HG03457 (cell line): ENCODE measurements around the gene PLGRKT.
"Not testable (repeated sequence)": the region's sequence is repeated elsewhere in the genome, so short reads cannot be mapped to it uniquely, and the experiment has no call there.

Source experiments
- ATAC-seq: cut with Tn5 transposase; IDR thresholded peaks from one replicate; pipeline ENCODE4 v1.9.1; 2021; ENCODE audit warnings: moderate number of reproducible peaks; ENCODE audit not compliant: unreplicated experiment

The PLGRKT gene

GRCh38 chr9:5388026-5388819 lies 49.5 kb downstream of the PLGRKT start:
- no peak for ATAC-seq

- no peak for ATAC-seq
Measured at GRCh38 chr9:5384436-5384835, 53.3 kb downstream of the PLGRKT start.

DNA sequence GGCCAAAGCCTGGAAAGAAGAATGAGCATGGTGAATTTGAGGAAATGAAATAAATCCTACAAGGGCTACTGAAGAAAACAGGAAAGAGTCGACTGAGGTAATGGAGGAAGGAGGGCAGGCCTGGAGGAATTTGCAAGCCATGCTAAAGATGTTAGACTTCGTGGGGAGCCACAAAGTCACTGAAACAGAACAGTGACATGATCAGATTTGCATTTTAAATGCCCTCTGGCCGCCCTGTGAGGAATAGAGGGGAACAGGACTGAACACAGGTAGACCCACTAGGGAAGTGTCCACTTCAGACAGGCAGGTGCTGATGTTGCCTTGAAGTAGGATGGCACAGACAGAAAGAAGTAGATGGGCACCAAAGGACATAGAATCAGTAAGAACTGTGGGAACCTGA lies 55.2 kb downstream of the PLGRKT start:
- no peak for ATAC-seq

DNA sequence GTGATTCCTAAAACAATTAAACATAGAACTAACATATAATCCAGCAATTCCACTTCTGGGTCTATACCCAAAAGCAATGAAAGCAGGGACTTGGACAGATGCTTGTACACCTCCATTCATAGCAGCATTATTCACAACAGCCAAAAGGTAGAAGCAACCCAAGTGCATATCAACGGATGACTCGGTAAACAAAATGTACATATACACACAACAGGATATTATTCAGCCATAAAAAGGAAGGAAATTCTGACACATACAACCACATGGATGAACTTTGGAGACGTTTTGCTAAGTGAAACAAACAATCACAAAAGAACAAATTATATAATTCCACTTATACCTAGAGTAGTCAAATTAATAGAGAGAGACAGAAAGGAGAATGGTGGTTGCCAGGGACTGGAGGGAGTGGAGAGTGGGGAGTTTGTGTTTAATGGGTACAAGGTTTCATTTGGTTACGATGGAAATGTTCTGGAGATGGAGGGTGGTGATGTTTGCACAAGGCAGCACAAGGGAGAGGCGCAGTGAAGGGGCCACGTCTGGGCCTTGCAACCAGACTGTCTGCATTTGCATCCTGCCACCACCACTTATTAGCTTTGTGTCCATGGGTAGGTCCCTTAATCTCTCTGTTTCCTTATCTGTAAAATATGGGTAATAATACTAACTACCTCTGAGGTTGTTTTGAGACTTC lies 61.8 kb downstream of the PLGRKT start:
- ATAC-seq: no peak

DNA sequence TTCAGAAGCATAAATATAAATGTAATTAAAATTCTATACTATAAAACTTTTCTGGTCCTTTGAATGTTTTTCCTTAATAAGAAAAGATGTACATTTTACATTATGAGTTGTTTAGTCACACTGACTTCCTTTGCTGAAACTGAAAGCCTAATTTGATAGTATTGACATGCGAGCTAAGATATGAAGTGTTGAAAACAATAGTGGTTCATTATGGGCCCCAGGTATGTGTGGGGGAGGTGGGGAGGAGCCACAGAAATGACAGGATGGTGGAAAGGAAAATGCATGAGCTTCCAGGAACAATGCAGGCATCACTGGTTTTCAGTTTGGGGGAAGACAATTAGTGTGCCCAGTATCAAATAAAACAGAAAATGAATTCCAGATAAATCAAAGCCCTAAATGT lies 62.6 kb downstream of the PLGRKT start:
- no peak for ATAC-seq

DNA sequence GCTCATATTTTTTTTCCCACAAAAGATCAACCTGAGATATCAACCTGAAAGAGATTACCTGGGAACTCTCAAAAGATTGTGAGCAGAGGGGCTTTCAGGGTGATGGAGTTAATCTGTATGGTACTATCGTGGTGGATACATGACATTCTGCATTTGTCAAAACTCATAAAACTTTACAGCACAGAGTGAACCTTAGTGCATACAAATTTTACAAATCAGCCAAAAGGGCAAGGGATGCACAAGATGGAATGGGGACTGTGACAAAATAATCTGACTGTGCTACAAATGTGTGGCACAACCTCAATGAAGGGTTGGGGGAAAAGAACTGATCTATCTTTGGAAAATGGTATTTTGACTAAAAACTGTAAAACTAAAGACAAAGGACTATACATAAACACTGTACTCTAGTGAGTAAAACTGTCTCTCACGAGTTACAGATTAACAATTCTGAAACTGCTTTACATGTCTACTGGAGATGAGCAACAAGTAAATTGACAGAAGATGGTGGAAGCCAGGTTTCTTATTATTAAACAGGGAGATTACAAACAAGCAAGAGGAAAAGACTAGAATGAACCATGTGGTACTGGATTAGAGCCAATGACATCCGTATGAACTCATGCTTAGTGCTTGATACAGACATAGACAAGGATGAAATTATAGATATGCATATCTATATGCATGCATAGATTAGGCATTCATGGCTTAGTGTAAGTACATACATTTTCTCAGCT lies 73.3 kb downstream of the PLGRKT start:
- peak; percentile 96 for ATAC-seq

GRCh38 chr9:5361326-5362010 lies 76.3 kb downstream of the PLGRKT start:
- ATAC-seq: no peak

- ATAC-seq: no peak
Measured at GRCh38 chr9:5360341-5360740, 77.4 kb downstream of the PLGRKT start.

GRCh38 chr9:5357431-5358105 lies 80.2 kb downstream of the PLGRKT start:
- ATAC-seq: no peak

DNA sequence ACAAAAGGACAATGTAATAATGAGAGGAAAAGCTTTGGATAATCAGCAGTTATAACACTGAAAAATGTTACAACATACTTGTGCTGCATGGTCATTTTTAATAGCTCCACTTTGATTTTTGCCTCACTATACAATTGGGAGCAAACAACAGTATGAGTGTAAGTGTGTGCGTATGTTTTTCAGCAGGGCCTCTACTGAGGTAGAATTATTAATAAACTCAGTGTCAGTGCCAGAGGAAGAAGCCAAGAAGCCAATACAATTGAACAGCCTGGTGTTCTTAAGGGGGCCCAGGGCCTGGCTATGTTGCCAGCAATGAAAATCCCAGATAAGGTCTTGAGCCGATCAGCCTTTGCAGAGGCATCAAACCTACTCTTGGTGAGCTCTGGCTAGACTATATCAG lies 81.9 kb downstream of the PLGRKT start:
- ATAC-seq: no peak

DNA sequence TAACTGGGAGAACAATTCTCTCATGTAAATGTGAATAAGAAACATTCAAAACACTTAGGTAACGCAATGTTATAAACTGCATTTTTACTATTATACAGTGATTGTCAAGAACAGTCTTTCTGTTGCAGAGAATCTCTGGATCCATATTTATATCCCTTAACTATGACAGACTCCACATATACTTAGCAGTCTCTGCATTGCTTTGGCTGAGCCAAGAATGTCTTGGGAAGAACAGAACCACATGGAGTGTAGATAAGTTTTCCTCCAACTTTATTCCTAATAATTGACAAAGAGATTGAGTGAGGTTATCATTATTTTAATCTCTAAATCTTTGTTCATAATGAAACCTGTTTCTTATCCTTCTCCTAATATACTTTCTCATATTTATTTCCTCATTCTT lies 82.5 kb downstream of the PLGRKT start:
- ATAC-seq: no peak

GRCh38 chr9:5354184-5354583 lies 83.5 kb downstream of the PLGRKT start:
- ATAC-seq: no peak

DNA sequence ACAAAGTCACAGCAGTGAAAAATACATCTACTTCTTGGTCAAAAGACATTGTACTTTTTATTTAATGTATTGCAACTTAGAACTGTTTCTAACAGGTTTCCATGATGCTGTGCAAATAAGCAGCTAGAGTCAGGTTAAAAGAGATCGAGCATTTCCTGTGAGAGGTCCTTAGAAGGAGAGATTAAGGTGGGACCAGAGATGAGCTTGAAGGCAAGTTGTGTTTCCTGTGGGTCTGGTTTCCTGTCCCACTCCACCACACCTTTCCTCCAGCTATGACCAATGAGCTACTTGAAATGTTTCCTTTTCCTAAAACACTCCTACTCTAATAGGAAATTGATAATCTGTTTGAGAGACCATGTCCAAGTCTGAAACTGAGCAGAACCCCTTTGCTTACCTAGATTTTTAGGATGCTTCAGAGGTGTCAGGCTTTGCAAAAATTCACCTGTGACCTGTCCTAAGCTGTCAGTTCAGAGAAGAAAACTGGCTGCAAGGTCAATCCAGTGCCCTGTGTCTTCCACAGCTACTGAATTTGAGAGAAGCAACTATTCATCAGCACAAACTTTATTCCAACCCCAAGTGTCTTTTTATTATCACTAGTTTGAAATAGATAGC lies 85.0 kb downstream of the PLGRKT start:
- ATAC-seq: no peak

DNA sequence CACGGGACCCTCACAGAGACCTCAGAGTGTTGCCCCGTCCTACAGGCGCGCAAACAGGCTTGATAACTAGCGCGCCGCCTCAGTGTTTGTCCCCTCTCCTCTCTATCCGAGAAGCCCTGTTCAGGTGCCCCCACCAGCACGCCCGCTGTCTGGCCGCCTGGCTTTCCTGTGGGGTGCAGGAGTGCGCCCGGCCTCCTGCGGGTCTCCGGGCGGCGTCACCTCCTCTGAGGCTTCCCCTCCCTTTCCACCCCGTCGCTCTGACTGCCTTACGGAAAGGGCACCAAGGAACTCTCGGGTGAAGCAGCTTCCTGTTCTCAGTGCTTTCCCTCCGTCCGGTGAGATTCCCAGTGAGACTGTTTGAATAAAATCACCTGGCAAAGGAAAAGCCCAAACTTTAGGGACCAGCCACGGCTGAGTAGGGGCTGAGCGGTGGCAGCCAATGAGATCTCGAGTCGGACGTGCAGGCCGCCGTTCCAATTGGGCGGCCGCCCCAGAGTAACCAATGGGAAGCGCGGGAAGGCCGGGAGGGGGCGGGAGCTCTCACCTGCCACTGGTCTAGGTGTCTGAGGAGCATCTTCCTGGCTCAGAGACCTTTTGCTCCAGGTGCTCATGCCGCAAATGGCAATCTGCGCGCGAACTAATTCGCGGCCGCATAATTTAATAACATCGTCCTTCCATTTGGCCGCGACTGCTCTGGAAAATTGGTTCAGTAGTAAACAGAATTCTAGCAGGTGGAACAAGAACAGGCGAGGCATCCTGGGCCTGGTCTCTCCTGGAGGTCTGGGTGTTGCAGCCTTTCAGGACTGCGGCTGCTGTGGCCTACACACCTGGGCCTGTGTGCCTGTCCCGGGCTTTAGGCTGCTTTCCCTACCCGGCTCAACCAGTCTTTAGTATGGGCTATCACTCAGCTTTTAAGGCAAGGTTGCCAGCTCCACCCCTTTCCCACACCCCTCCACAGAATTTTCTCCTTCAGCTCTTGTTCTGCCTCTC lies 98.4 kb downstream of the PLGRKT start, which contains the start of gene RLN1:
TSS of gene RLN1 (minus strand) at position 885 of the 990 bp plus-strand sequence. CDS start at position 755, 130 bp downstream.
- ATAC-seq: peak; percentile 96

GRCh38 chr9:5336688-5337087 lies 101.0 kb downstream of the PLGRKT start:
- ATAC-seq: no peak

- ATAC-seq: not testable (repeated sequence)
Measured at GRCh38 chr9:5331276-5331675, 106.4 kb downstream of the PLGRKT start.

DNA sequence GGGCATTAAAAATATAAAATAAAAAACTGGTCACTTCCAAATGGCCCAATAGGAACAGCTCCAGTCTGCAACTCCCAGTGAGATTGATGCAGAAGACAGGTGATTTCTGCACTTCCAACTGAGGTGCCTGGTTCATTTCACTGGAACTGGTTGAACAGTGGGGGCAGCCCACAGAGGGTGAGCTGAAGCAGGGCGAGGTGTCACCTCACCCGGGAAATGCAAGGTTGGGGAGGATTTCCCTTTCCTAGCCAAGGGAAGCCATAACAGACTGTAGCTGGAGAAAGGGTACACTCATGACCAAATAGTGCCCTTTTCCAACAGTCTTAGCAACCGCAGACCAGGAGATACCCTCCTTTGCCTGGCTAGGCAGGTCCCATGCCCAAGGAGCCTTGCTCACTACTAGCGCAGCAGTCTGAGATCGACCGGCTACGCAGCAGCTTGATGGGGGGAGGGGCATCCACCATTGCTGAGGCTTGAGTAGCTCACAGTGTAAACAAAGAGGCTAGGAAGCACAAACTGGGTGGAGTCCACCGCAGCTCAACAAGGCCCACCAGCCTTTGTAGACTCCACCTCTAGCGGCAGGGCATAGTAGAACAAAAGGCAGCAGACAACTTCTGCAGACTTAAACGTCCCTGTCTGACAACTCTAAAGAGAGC lies 110.7 kb downstream of the PLGRKT start:
- no peak for ATAC-seq

GRCh38 chr9:5326187-5326586 lies 111.5 kb downstream of the PLGRKT start:
- ATAC-seq: no peak
